HCT116 (cell line): ENCODE results near the gene MYO16. TPM values are rescaled to one million over a fixed set of nuclear protein-coding genes. Genes with fewer than 3 reads are reported as not detected.

ENCODE experiments used
- ATAC-seq: fragments of 200-7000 bp; cut with Tn5 transposase; 2 replicates; pipeline ENCODE4 v1.9.1; 2020; ENCODE audit warnings: mild to moderate bottlenecking, moderate library complexity
- BruUV-seq: library from RNA; stranded (reverse); fragments of 400-500 nt; replicated peaks from 2 replicates; lab custom pipeline; 2021; lab: Mats Ljungman, UMichigan
- CTCF ChIA-PET: fragments of 300-600 bp; sonication (Branson Sonifier 250); formaldehyde crosslinking; loops from one replicate; lab custom pipeline; 2021; ENCODE audit warnings: antibody characterized with exemption; lab: Charles Lee
- POLR2A ChIA-PET: fragments of 300-600, 350-600 bp; sonication (Branson Sonifier 250); formaldehyde crosslinking; loops from one replicate; lab custom pipeline; 2021; ENCODE audit warnings: antibody characterized with exemption; lab: Charles Lee
- RAD21 ChIA-PET, 2 experiments: fragments of 300-600 bp; sonication (Branson Sonifier 250); formaldehyde crosslinking; loops; one replicate each; lab custom pipeline; 2023; ENCODE audit warnings: low total read pairs in 2 of 2; ENCODE audit not compliant: uncharacterized antibody in 2 of 2, unreplicated experiment in 2 of 2, low non-redundant PET in 1 of 2; lab: Charles Lee
- DNase-seq: peaks from one replicate; pipeline ENCODE4 v3.0.0-alpha.2; 2010; ENCODE audit warnings: low read depth, low spot score
- H2AFZ ChIP-seq: fragments of 200-600 bp; shearing (Covaris generic), sonication (generic); 2 replicates; pipeline ENCODE4 v1.6.1; 2017; ENCODE audit warnings: low read depth, mixed run types, mixed read lengths, antibody characterized with exemption, low read length; ENCODE audit not compliant: poor library complexity, severe bottlenecking
- H3K27ac ChIP-seq: 2 replicates; pipeline ENCODE4 v1.5.1; 2012; ENCODE audit warnings: low read depth, low read length
- H3K27me3 ChIP-seq: fragments of 200-600 bp; sonication (generic); 2 replicates; pipeline ENCODE4 v1.6.1; 2016; ENCODE audit warnings: mixed run types, low read length, mixed read lengths; ENCODE audit not compliant: insufficient read depth
- H3K36me3 ChIP-seq, 2 experiments: fragments of 200-500 bp in 1 of 2; fragments of 200-600 bp in 1 of 2; sonication (Bioruptor generic) in 1 of 2; sonication (generic) in 1 of 2; 2 replicates each; pipeline versions ENCODE4 v1.5.1 to v1.6.1; 2014 to 2016; ENCODE audit warnings: low read length in 2 of 2, inconsistent platforms in 1 of 2, mixed read lengths in 1 of 2, mixed run types in 1 of 2; ENCODE audit not compliant: insufficient read depth in 2 of 2, control insufficient read depth in 1 of 2
- H3K4me1 ChIP-seq, 2 experiments: fragments of 200-600 bp in 1 of 2; sonication (generic) in 1 of 2; 2 replicates each; pipeline versions ENCODE4 v1.5.1 to v1.6.1; 2012 to 2017; ENCODE audit warnings: low read length in 2 of 2, inconsistent platforms in 1 of 2, mild to moderate bottlenecking in 1 of 2, mixed read lengths in 1 of 2, mixed run types in 1 of 2, moderate library complexity in 1 of 2; ENCODE audit not compliant: insufficient read depth in 2 of 2, control insufficient read depth in 1 of 2
- H3K4me2 ChIP-seq: fragments of 200-600 bp; sonication (generic); 2 replicates; pipeline ENCODE4 v1.6.1; 2017; ENCODE audit warnings: mixed run types, low read length, mixed read lengths
- H3K4me3 ChIP-seq, 2 experiments: fragments of 200-600 bp in 1 of 2; sonication (generic) in 1 of 2; replicated peaks in 1 of 2; 2 replicates each; pipeline ENCODE4 v1.5.1; 2011 to 2016; ENCODE audit warnings: low read length in 2 of 2, control low read depth in 1 of 2, low read depth in 1 of 2, mild to moderate bottlenecking in 1 of 2, mixed read lengths in 1 of 2, mixed run types in 1 of 2
- H3K79me2 ChIP-seq: fragments of 200-600 bp; sonication (generic); 2 replicates; pipeline ENCODE4 v1.6.1; 2017; ENCODE audit warnings: mild to moderate bottlenecking, mixed run types, low read length, moderate library complexity, mixed read lengths; ENCODE audit not compliant: insufficient read depth
- H3K9ac ChIP-seq: fragments of 200-600 bp; sonication (generic); 2 replicates; pipeline ENCODE4 v1.6.1; 2016; ENCODE audit warnings: low read length, mixed read lengths
- H3K9me2 ChIP-seq: fragments of 200-600 bp; sonication (generic), shearing (Covaris generic); 2 replicates; pipeline ENCODE4 v1.6.1; 2017; ENCODE audit warnings: mixed run types, mild to moderate bottlenecking, moderate library complexity; ENCODE audit not compliant: insufficient read depth
- H3K9me3 ChIP-seq, 2 experiments: fragments of 200-500 bp in 1 of 2; fragments of 200-600 bp in 1 of 2; sonication (Bioruptor generic) in 1 of 2; sonication (generic) in 1 of 2; 2 replicates each; pipeline ENCODE4 v1.6.1; 2014 to 2017; ENCODE audit warnings: low read length in 2 of 2, mixed read lengths in 2 of 2, inconsistent platforms in 1 of 2, low read depth in 1 of 2, mild to moderate bottlenecking in 1 of 2, mixed run types in 1 of 2, moderate library complexity in 1 of 2; ENCODE audit not compliant: control insufficient read depth in 1 of 2, insufficient read depth in 1 of 2
- H4K20me1 ChIP-seq: fragments of 200-600 bp; sonication (generic), shearing (Covaris generic); 2 replicates; pipeline ENCODE4 v1.6.1; 2017; ENCODE audit warnings: mixed run types, mild to moderate bottlenecking, moderate library complexity; ENCODE audit not compliant: insufficient read depth
- CBX3 ChIP-seq: IDR thresholded peaks from 2 replicates; pipeline ENCODE4 v1.6.1; 2012; ENCODE audit warnings: low read depth
- EGR1 ChIP-seq: IDR thresholded peaks from 2 replicates; pipeline ENCODE4 v1.6.1; 2012; ENCODE audit warnings: low read depth
- ELF1 ChIP-seq: IDR thresholded peaks from 2 replicates; pipeline ENCODE4 v1.6.1; 2012; ENCODE audit warnings: low read depth, borderline replicate concordance
- EZH2 ChIP-seq: fragments of 200-600 bp; sonication (generic); IDR thresholded peaks from 2 replicates; pipeline ENCODE4 v1.6.1; 2017; ENCODE audit warnings: antibody characterized with exemption, mixed run types
- JUND ChIP-seq: IDR thresholded peaks from 2 replicates; pipeline ENCODE4 v1.6.1; 2012
- POLR2AphosphoS5 ChIP-seq: IDR thresholded peaks from 2 replicates; pipeline ENCODE4 v1.6.1; 2011; ENCODE audit warnings: mild to moderate bottlenecking, low read depth, low read length, moderate library complexity
- SIN3A ChIP-seq: IDR thresholded peaks from 2 replicates; pipeline ENCODE4 v1.6.1; 2012; ENCODE audit warnings: low read depth
- TCF7L2 ChIP-seq: IDR thresholded peaks from 2 replicates; pipeline ENCODE4 v1.7.0; 2011; ENCODE audit warnings: borderline replicate concordance, inconsistent platforms; ENCODE audit not compliant: insufficient read depth, insufficient read length; ENCODE audit errors: extremely low read depth
- ZFX ChIP-seq: fragments of 450-650 bp; IDR thresholded peaks from 2 replicates; pipeline ENCODE4 v1.6.1; 2017
- ZNF274 ChIP-seq: fragments of 200-500 bp; sonication (Bioruptor generic); IDR thresholded peaks from 2 replicates; pipeline ENCODE4 v1.6.1; 2014; ENCODE audit warnings: mild to moderate bottlenecking, low read depth, low read length, inconsistent platforms
- intact Hi-C: fragments of 100-400 bp; cut with micrococcal nuclease; formaldehyde crosslinking; loops from 2 replicates; pipeline ENCODE4 v1.10.0; 2022
- total RNA-seq: library from RNA; stranded (reverse); gene quantifications from one replicate; pipeline ENCODE4 v1.2.1, GENCODE V29; 2021; ENCODE audit not compliant: unreplicated experiment
- TF ChIP-seq, protein P1 (sequence below): IDR thresholded peaks from 2 replicates; pipeline ENCODE4 v1.6.1; 2012
- TF ChIP-seq, protein P2 (sequence below), 3 experiments: fragments of 200-600 bp in 1 of 3; sonication (generic) in 1 of 3; IDR thresholded peaks in 2 of 3; conservative IDR thresholded peaks in 1 of 3; 2 replicates each; pipeline ENCODE4 v1.5.1; 2012 to 2017; ENCODE audit warnings: low read depth in 2 of 3, low read length in 2 of 3, antibody characterized with exemption in 1 of 3, borderline replicate concordance in 1 of 3, control low read depth in 1 of 3, mild to moderate bottlenecking in 1 of 3, mixed read lengths in 1 of 3, mixed run types in 1 of 3, moderate library complexity in 1 of 3; ENCODE audit not compliant: insufficient read depth in 1 of 3

The MYO16 gene
- total RNA-seq, 1 experiment from 2014 or later: 0.07 TPM

DNA sequence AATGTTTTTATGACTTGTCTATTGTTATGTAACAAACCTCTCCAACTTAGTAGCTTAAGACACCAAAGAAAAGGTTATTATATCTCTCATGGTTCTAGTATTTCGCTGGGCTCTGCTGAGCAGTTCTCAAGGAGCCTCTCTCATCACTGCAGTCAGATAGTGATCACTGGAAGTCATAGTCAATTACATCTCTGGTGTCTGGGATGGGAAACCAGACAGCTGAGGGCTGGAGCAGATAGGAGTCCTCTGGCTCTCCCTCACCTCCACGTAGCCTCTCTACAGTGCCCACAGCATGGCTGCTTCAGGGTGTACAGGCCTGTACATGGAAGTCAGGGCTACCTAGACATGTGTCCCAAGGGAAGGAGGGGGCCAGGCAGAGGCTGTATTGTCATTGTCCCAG is 507.5 kb downstream of the MYO16 start:
- ATAC-seq: no peak
- Histone ChIP-seq H2AFZ (peak overlapping the region; percentile 17), H3K79me2 (no peaks in the 10 kb centered on the region), H3K9me3 (no peaks in the 10 kb centered on the region), H3K27me3 (no peaks in the 10 kb centered on the region), H3K4me2 (no peak overlapping the region), H3K9me2 (no peaks in the 10 kb centered on the region), H4K20me1 (no peaks in the 10 kb centered on the region), H3K9ac (no peak overlapping the region), H3K36me3 (no peaks in the 10 kb centered on the region), H3K27ac (no peak overlapping the region), H3K4me1 (no peaks in the 10 kb centered on the region; a peak in 1 of 4 replicates), H3K4me3 (no peak overlapping the region)
- ChIA-PET RAD21 (no interaction called here), CTCF (no interaction called here), POLR2A (no interaction called here)
- no TSS peak for BruUV-seq
- intact Hi-C loops: no loop called here
- no peak for TF ChIP-seq CBX3
- TF ChIP-seq, protein P1, sequence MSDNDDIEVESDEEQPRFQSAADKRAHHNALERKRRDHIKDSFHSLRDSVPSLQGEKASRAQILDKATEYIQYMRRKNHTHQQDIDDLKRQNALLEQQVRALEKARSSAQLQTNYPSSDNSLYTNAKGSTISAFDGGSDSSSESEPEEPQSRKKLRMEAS: no peak
- no peak for TF ChIP-seq ELF1
- no peak for DNase-seq

DNA sequence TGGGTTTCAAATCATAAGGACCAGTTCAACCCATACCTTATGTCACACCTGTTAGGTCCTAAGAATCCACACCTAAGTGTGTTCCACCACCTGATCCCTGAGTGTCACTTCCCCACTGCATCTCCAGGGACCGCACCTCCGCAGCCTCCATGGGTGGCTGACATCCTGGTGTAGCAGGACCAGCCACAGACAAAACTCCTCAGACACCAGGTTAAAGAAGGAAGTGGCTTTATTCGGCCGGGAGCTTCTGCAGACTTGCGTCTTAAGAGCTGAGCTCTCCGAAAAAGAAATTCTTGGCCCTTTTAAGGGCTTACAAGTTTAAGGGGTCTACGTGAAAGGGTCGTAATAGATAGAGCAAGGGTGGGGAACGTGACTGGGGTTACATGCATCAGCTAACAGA is 509.9 kb downstream of the MYO16 start:
- Histone ChIP-seq H3K4me2 (no peak overlapping the region), H3K79me2 (no peaks in the 10 kb centered on the region), H3K27me3 (no peaks in the 10 kb centered on the region), H3K36me3 (no peaks in the 10 kb centered on the region), H2AFZ (no peak overlapping the region), H3K9ac (no peak overlapping the region), H3K9me2 (no peaks in the 10 kb centered on the region), H3K27ac (no peak overlapping the region), H3K4me3 (no peak overlapping the region), H4K20me1 (no peaks in the 10 kb centered on the region), H3K4me1 (no peaks in the 10 kb centered on the region; a peak in 1 of 4 replicates), H3K9me3 (no peaks in the 10 kb centered on the region)
- TF ChIP-seq ZFX: no peak
- TF ChIP-seq JUND: no peak
- TF ChIP-seq, protein P2, sequence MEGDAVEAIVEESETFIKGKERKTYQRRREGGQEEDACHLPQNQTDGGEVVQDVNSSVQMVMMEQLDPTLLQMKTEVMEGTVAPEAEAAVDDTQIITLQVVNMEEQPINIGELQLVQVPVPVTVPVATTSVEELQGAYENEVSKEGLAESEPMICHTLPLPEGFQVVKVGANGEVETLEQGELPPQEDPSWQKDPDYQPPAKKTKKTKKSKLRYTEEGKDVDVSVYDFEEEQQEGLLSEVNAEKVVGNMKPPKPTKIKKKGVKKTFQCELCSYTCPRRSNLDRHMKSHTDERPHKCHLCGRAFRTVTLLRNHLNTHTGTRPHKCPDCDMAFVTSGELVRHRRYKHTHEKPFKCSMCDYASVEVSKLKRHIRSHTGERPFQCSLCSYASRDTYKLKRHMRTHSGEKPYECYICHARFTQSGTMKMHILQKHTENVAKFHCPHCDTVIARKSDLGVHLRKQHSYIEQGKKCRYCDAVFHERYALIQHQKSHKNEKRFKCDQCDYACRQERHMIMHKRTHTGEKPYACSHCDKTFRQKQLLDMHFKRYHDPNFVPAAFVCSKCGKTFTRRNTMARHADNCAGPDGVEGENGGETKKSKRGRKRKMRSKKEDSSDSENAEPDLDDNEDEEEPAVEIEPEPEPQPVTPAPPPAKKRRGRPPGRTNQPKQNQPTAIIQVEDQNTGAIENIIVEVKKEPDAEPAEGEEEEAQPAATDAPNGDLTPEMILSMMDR (IDR thresholded peaks at IDR 0.05 in 2 of 3, conservative IDR thresholded peaks at IDR 0.05 in 1 of 3; ENCODE audit: borderline replicate concordance in 1 of 3, insufficient read depth in 1 of 3, low read depth in 2 of 3, low read length in 2 of 3): no peak
- no peak for TF ChIP-seq EGR1
- TF ChIP-seq SIN3A: no peak
- no peak for TF ChIP-seq TCF7L2
- TF ChIP-seq POLR2AphosphoS5: no peak
- TF ChIP-seq ZNF274: no peak
- no peak for TF ChIP-seq EZH2
- intact Hi-C loops: no loop called here
- ChIA-PET CTCF (no interaction called here), POLR2A (no interaction called here), RAD21 (no interaction called here)
- BruUV-seq: no TSS peak
- ATAC-seq: no peak
- no peak for DNase-seq
